GM12872 (cell line): Measurements from ENCODE around the gene NANS.

Experiments
- CTCF ChIP-seq: IDR thresholded peaks from 3 replicates; pipeline ENCODE4 v1.5.1; 2011; ENCODE audit warnings: low read depth, mild to moderate bottlenecking, low read length, moderate library complexity; ENCODE audit not compliant: insufficient read depth

Gene NANS, protein sequence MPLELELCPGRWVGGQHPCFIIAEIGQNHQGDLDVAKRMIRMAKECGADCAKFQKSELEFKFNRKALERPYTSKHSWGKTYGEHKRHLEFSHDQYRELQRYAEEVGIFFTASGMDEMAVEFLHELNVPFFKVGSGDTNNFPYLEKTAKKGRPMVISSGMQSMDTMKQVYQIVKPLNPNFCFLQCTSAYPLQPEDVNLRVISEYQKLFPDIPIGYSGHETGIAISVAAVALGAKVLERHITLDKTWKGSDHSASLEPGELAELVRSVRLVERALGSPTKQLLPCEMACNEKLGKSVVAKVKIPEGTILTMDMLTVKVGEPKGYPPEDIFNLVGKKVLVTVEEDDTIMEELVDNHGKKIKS

GRCh38 chr9:98056269-98057137, at the start of gene NANS:
TSS of gene NANS (plus strand) at chr9:98056732. CDS start at chr9:98056809, 77 bp downstream.
- TF ChIP-seq CTCF = no peak

GRCh38 chr9:98007251-98007928, 49.1 kb upstream of the NANS start:
- no peak for TF ChIP-seq CTCF

GRCh38 chr9:98008764-98009163, 47.8 kb upstream of the NANS start:
- no peak for TF ChIP-seq CTCF

GRCh38 chr9:98009437-98009836, 47.1 kb upstream of the NANS start:
- no peak for TF ChIP-seq CTCF

DNA sequence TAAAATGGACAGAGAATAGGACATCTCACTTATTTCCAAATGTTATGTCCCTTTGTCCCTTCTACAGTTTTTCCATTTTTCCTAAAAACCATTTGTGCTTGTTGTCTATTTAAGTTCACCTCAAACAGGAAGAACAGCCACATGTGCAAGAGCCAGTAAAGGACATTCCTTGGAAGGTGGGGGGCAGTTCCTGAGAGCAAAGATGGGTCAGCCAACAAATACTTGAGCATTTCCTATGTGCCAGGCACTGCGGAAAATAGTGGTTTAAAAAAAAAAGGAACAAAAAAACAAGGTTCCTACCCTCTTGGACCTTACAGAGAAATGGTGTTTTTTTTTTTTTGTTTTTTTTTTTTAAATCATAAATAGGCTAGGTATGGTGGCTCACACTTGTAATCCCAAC, 46.6 kb upstream of the NANS start:
- TF ChIP-seq CTCF = no peak

- TF ChIP-seq CTCF = no peak
Measured at GRCh38 chr9:98010445-98010844, 46.1 kb upstream of the NANS start.

- TF ChIP-seq CTCF = no peak
Measured at GRCh38 chr9:98011122-98011521, 45.4 kb upstream of the NANS start.
